Loucy (cell line): Measurements from ENCODE around the gene NRG3.
"Not testable (repeated sequence)": the region's sequence is repeated elsewhere in the genome, so short reads cannot be mapped to it uniquely, and the experiment has no call there.

Source experiments
- H2AFZ ChIP-seq: fragments of 200-600 bp; sonication (generic); 2 replicates; pipeline ENCODE4 v1.6.0; 2016; ENCODE audit warnings: antibody characterized with exemption, mild to moderate bottlenecking, low read length, moderate library complexity
- H3F3A ChIP-seq: fragments of 200-600 bp; 2 replicates; pipeline ENCODE4 v1.6.0; 2016; ENCODE audit warnings: antibody characterized with exemption, low read depth, mild to moderate bottlenecking
- H3K27me3 ChIP-seq: fragments of 200-600 bp; sonication (generic); 2 replicates; pipeline ENCODE4 v1.6.1; 2014; ENCODE audit warnings: low read length, mild to moderate bottlenecking; ENCODE audit not compliant: insufficient read depth, poor library complexity, severe bottlenecking
- H3K36me3 ChIP-seq: fragments of 200-600 bp; sonication (generic); 2 replicates; pipeline ENCODE4 v1.6.1; 2016; ENCODE audit warnings: low read length; ENCODE audit not compliant: insufficient read depth
- H3K4me1 ChIP-seq: fragments of 200-600 bp; sonication (generic); 2 replicates; pipeline ENCODE4 v1.5.1; 2014; ENCODE audit warnings: low read length, mild to moderate bottlenecking; ENCODE audit not compliant: insufficient read depth, poor library complexity, severe bottlenecking
- H3K4me2 ChIP-seq: fragments of 200-600 bp; sonication (generic); 2 replicates; pipeline ENCODE4 v1.6.0; 2014; ENCODE audit warnings: antibody characterized with exemption, low read length, low read depth, mild to moderate bottlenecking; ENCODE audit not compliant: poor library complexity, severe bottlenecking
- H3K4me3 ChIP-seq: fragments of 200-600 bp; sonication (generic); 2 replicates; pipeline ENCODE4 v1.5.1; 2014; ENCODE audit warnings: low read length, mild to moderate bottlenecking, mixed read lengths; ENCODE audit not compliant: poor library complexity, severe bottlenecking
- H3K79me2 ChIP-seq: fragments of 200-600 bp; sonication (generic); 2 replicates; pipeline ENCODE4 v1.6.1; 2014; ENCODE audit warnings: low read length; ENCODE audit not compliant: insufficient read depth
- H3K9ac ChIP-seq: fragments of 200-600 bp; sonication (generic); 2 replicates; pipeline ENCODE4 v1.6.0; 2014; ENCODE audit warnings: mild to moderate bottlenecking, low read depth, low read length, moderate library complexity; ENCODE audit not compliant: poor library complexity, severe bottlenecking
- H3K9me2 ChIP-seq: fragments of 200-600 bp; sonication (generic); replicated peaks from 2 replicates; pipeline ENCODE4 v1.6.1; 2016; ENCODE audit warnings: low read depth, low read length, mixed read lengths
- H3K9me3 ChIP-seq: fragments of 200-600 bp; sonication (generic); 2 replicates; pipeline ENCODE4 v1.6.1; 2014; ENCODE audit warnings: mild to moderate bottlenecking, antibody characterized with exemption, low read length, low read depth; ENCODE audit not compliant: insufficient read depth
- H4K20me1 ChIP-seq: fragments of 200-600 bp; sonication (generic); 2 replicates; pipeline ENCODE4 v1.6.0; 2014; ENCODE audit warnings: antibody characterized with exemption, low read length, mild to moderate bottlenecking; ENCODE audit not compliant: insufficient read depth, poor library complexity, severe bottlenecking
- CTCF ChIP-seq: fragments of 200-600 bp; sonication (generic); conservative IDR thresholded peaks from 2 replicates; pipeline ENCODE4 v1.5.1; 2014; ENCODE audit warnings: mild to moderate bottlenecking, antibody characterized with exemption, low read length
- EZH2phosphoT487 ChIP-seq: fragments of 200-600 bp; IDR thresholded peaks from 2 replicates; pipeline ENCODE4 v1.6.1; 2018; ENCODE audit warnings: antibody characterized with exemption, mild to moderate bottlenecking, moderate library complexity, borderline replicate concordance

The NRG3 gene

GRCh38 chr10:82986216-82986615, 1111.2 kb downstream of the NRG3 start:
- H3F3A ChIP-seq: no peaks in the 10 kb centered on the region
- no peaks in the 10 kb centered on the region for H3K79me2 ChIP-seq
- H3K4me2 ChIP-seq: no peak overlapping the region
- H4K20me1 ChIP-seq: no peaks in the 10 kb centered on the region
- H3K27me3 ChIP-seq: no peaks in the 10 kb centered on the region
- no peaks in the 10 kb centered on the region for H3K4me1 ChIP-seq
- H3K9ac ChIP-seq: no peak overlapping the region
- H2AFZ ChIP-seq: no peak overlapping the region
- H3K4me3 ChIP-seq: no peak overlapping the region
- no peaks in the 10 kb centered on the region for H3K36me3 ChIP-seq
- no peak for TF ChIP-seq EZH2phosphoT487
- TF ChIP-seq CTCF: no peak
- no peaks in the 10 kb centered on the region for H3K9me3 ChIP-seq
- H3K9me2 ChIP-seq: no peaks in the 10 kb centered on the region

- not testable (repeated sequence) for H3K9me2 ChIP-seq, H3K4me2 ChIP-seq, H3K4me3 ChIP-seq, H3K79me2 ChIP-seq, H2AFZ ChIP-seq, H3K9ac ChIP-seq, H3K9me3 ChIP-seq, H3K4me1 ChIP-seq, H4K20me1 ChIP-seq, H3F3A ChIP-seq, H3K27me3 ChIP-seq, H3K36me3 ChIP-seq
Measured at GRCh38 chr10:83006479-83006878, 1131.5 kb downstream of the NRG3 start.

GRCh38 chr10:83007510-83007909, 1132.5 kb downstream of the NRG3 start:
- Histone ChIP-seq H3K9me3 (no peaks in the 10 kb centered on the region), H3K79me2 (no peaks in the 10 kb centered on the region), H3K36me3 (no peaks in the 10 kb centered on the region), H3K27me3 (no peaks in the 10 kb centered on the region), H3K4me1 (no peaks in the 10 kb centered on the region), H3K4me3 (no peak overlapping the region), H3F3A (no peaks in the 10 kb centered on the region), H4K20me1 (no peaks in the 10 kb centered on the region), H2AFZ (no peak overlapping the region), H3K9me2 (no peaks in the 10 kb centered on the region), H3K9ac (no peak overlapping the region), H3K4me2 (no peak overlapping the region)
- TF ChIP-seq EZH2phosphoT487 (no peak), CTCF (no peak)

- no peaks in the 10 kb centered on the region for H3K36me3 ChIP-seq
- no peak overlapping the region for H3K4me3 ChIP-seq
- H3K4me1 ChIP-seq: no peaks in the 10 kb centered on the region
- H2AFZ ChIP-seq: no peak overlapping the region
- no peaks in the 10 kb centered on the region for H3F3A ChIP-seq
- H3K9me3 ChIP-seq: no peaks in the 10 kb centered on the region
- H4K20me1 ChIP-seq: no peaks in the 10 kb centered on the region
- H3K27me3 ChIP-seq: no peaks in the 10 kb centered on the region
- no peak overlapping the region for H3K9ac ChIP-seq
- no peaks in the 10 kb centered on the region for H3K79me2 ChIP-seq
- TF ChIP-seq EZH2phosphoT487: no peak
- no peak for TF ChIP-seq CTCF
- no peaks in the 10 kb centered on the region for H3K9me2 ChIP-seq
- H3K4me2 ChIP-seq: no peak overlapping the region
Measured at GRCh38 chr10:83012866-83013265, 1137.9 kb downstream of the NRG3 start.
